Fibroblast of lung (primary cell): ENCODE data around the gene MITF. TPM values are rescaled to one million over a fixed set of nuclear protein-coding genes. Genes with fewer than 3 reads are reported as not detected.
A peak's percentile ranks its signal among the peaks of the same experiment; 100 is the strongest.

Experiments used
- DNase-seq, 2 donors: peaks; one replicate each; pipeline versions ENCODE4 v3.0.0 to v3.0.0-alpha.2; 2010; ENCODE audit warnings: low read depth in 2 of 2
- H2AFZ ChIP-seq: 2 replicates; pipeline ENCODE4 v1.5.1; 2012; ENCODE audit warnings: low read length, control low read depth, inconsistent platforms
- H3K27ac ChIP-seq: 2 replicates; pipeline ENCODE4 v1.5.1; 2011; ENCODE audit warnings: low read length, control low read depth; ENCODE audit not compliant: insufficient read depth
- H3K27me3 ChIP-seq: 2 replicates; pipeline ENCODE4 v1.5.1; 2011; ENCODE audit warnings: mild to moderate bottlenecking, low read length; ENCODE audit not compliant: control insufficient read depth, insufficient read depth
- H3K36me3 ChIP-seq: 2 replicates; pipeline ENCODE4 v1.5.1; 2011; ENCODE audit warnings: low read length; ENCODE audit not compliant: control insufficient read depth, insufficient read depth
- H3K4me1 ChIP-seq: 2 replicates; pipeline ENCODE4 v1.5.1; 2011; ENCODE audit warnings: low read length; ENCODE audit not compliant: control insufficient read depth, insufficient read depth; ENCODE audit errors: extremely low read depth
- H3K4me2 ChIP-seq: 2 replicates; pipeline ENCODE4 v1.5.1; 2011; ENCODE audit warnings: low read length, control low read depth; ENCODE audit not compliant: insufficient read depth; ENCODE audit errors: extremely low read depth
- H3K4me3 ChIP-seq, 4 experiments: fragments of 200-600 bp in 1 of 4; sonication (generic) in 1 of 4; replicated peaks in 1 of 4; 2 replicates each; pipeline ENCODE4 v1.5.1; 2011 to 2016; ENCODE audit warnings: low read length in 4 of 4, low read depth in 3 of 4, mild to moderate bottlenecking in 3 of 4, control low read depth in 2 of 4, inconsistent platforms in 1 of 4, mixed read lengths in 1 of 4; ENCODE audit not compliant: insufficient read depth in 1 of 4; ENCODE audit errors: control extremely low read depth in 1 of 4
- H3K79me2 ChIP-seq: 2 replicates; pipeline ENCODE4 v1.5.1; 2012; ENCODE audit warnings: mild to moderate bottlenecking, low read length, inconsistent platforms; ENCODE audit not compliant: control insufficient read depth, insufficient read depth
- H3K9ac ChIP-seq: 2 replicates; pipeline ENCODE4 v1.5.1; 2011; ENCODE audit warnings: mild to moderate bottlenecking, low read length, control low read depth; ENCODE audit not compliant: insufficient read depth
- H3K9me3 ChIP-seq: 2 replicates; pipeline ENCODE4 v1.5.1; 2012; ENCODE audit warnings: low read depth, low read length; ENCODE audit not compliant: control insufficient read depth, insufficient read depth
- H4K20me1 ChIP-seq: 2 replicates; pipeline ENCODE4 v1.5.1; 2011; ENCODE audit warnings: low read length; ENCODE audit not compliant: control insufficient read depth, insufficient read depth; ENCODE audit errors: extremely low read depth
- EZH2 ChIP-seq: IDR thresholded peaks from 2 replicates; pipeline ENCODE4 v1.5.1; 2012; ENCODE audit warnings: low read length, control low read depth, mild to moderate bottlenecking; ENCODE audit errors: missing control alignments
- polyA plus RNA-seq, 2 donors: library from polyadenylated mRNA; depleted of rRNA in 1 of 2; stranded (reverse) in 1 of 2; unstranded in 1 of 2; fragments of >200 nt; gene quantifications; 2 replicates each; pipeline ENCODE4 v1.2.1, GENCODE V29; 2011 to 2012; ENCODE audit warnings: missing spikeins in 1 of 2
- total RNA-seq: library from RNA; depleted of rRNA; stranded (reverse); fragments of >200 nt; gene quantifications from 2 replicates; pipeline ENCODE4 v1.2.1, GENCODE V29; 2014
- TF ChIP-seq, protein P1 (sequence below), 2 donors: IDR thresholded peaks in 1 of 2; conservative IDR thresholded peaks in 1 of 2; 1 replicate in 1 of 2; 2 replicates in 1 of 2; pipeline ENCODE4 v1.5.1; 2011 to 2012; ENCODE audit warnings: low read length in 2 of 2, control low read depth in 1 of 2, inconsistent platforms in 1 of 2, low read depth in 1 of 2, mild to moderate bottlenecking in 1 of 2

The MITF gene
- total and polyA plus RNA-seq, 2 donors (not counting 1 experiment from before 2014, with no cell fraction given): 31.6 to 34.3 TPM

GRCh38 chr3:69871251-69871650 is 132.0 kb downstream of the MITF start:
- no peaks in the 10 kb centered on the region for H3K9me3 ChIP-seq
- H3K4me1 ChIP-seq: peaks cover 5% of the 10 kb centered on the region
- no peaks in the 10 kb centered on the region for H3K27me3 ChIP-seq
- TF ChIP-seq, protein P1, sequence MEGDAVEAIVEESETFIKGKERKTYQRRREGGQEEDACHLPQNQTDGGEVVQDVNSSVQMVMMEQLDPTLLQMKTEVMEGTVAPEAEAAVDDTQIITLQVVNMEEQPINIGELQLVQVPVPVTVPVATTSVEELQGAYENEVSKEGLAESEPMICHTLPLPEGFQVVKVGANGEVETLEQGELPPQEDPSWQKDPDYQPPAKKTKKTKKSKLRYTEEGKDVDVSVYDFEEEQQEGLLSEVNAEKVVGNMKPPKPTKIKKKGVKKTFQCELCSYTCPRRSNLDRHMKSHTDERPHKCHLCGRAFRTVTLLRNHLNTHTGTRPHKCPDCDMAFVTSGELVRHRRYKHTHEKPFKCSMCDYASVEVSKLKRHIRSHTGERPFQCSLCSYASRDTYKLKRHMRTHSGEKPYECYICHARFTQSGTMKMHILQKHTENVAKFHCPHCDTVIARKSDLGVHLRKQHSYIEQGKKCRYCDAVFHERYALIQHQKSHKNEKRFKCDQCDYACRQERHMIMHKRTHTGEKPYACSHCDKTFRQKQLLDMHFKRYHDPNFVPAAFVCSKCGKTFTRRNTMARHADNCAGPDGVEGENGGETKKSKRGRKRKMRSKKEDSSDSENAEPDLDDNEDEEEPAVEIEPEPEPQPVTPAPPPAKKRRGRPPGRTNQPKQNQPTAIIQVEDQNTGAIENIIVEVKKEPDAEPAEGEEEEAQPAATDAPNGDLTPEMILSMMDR (conservative IDR thresholded peaks at IDR 0.05 in 1 of 2, IDR thresholded peaks at IDR 0.05 in 1 of 2; ENCODE audit: low read depth in 1 of 2, low read length in 2 of 2): no peak
- no peak for TF ChIP-seq EZH2
- no peak overlapping the region for H3K27ac ChIP-seq
- H3K4me2 ChIP-seq: no peak overlapping the region
- H3K79me2 ChIP-seq: no peaks in the 10 kb centered on the region
- no peak overlapping the region for H2AFZ ChIP-seq
- H3K4me3 ChIP-seq: no peak overlapping the region
- H3K9ac ChIP-seq: no peak overlapping the region
- H4K20me1 ChIP-seq: no peaks in the 10 kb centered on the region
- no peak for DNase-seq
- no peaks in the 10 kb centered on the region for H3K36me3 ChIP-seq

DNA sequence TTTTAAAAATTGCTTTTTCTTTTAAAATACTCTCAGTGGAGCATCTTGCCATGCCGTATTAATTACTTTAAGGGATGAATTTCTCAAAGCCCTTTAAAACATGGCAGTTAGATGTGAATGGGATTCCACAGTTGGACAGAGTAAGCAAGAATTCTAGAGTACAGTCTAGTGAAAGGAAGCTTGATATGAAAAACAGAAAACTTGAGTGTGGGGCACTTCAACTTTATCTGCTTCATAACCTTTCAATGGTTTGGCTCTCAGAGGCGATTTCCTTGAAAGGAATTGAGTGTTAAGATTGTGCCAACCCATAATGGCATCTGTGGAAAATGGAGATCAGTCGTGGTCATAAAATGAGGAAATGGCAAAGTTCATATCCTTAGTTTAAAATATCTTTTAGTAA is 132.6 kb downstream of the MITF start:
- Histone ChIP-seq H3K27me3 (no peaks in the 10 kb centered on the region), H3K27ac (no peak overlapping the region), H4K20me1 (no peaks in the 10 kb centered on the region), H3K36me3 (no peaks in the 10 kb centered on the region), H2AFZ (no peak overlapping the region), H3K9ac (no peak overlapping the region), H3K4me2 (no peak overlapping the region), H3K4me1 (peaks cover 5% of the 10 kb centered on the region), H3K79me2 (no peaks in the 10 kb centered on the region), H3K9me3 (no peaks in the 10 kb centered on the region), H3K4me3 (no peak overlapping the region)
- TF ChIP-seq, protein P1 (conservative IDR thresholded peaks at IDR 0.05 in 1 of 2, IDR thresholded peaks at IDR 0.05 in 1 of 2; ENCODE audit: low read depth in 1 of 2, low read length in 2 of 2): no peak
- no peak for TF ChIP-seq EZH2
- no peak for DNase-seq

- Histone ChIP-seq H3K4me2 (no peak overlapping the region), H3K27ac (no peak overlapping the region)
These were observed 133.6 kb downstream of the MITF start for GRCh38 chr3:69872783-69873378.

More at GRCh38 chr3:69872783-69873378, 133.6 kb downstream of the MITF start:
- TF ChIP-seq, protein P1 (conservative IDR thresholded peaks at IDR 0.05 in 1 of 2, IDR thresholded peaks at IDR 0.05 in 1 of 2; ENCODE audit: low read depth in 1 of 2, low read length in 2 of 2): no peak
- no peak for TF ChIP-seq EZH2
- H3K36me3 ChIP-seq: no peaks in the 10 kb centered on the region
- no peaks in the 10 kb centered on the region for H3K27me3 ChIP-seq
- H3K9me3 ChIP-seq: no peaks in the 10 kb centered on the region
- H4K20me1 ChIP-seq: no peaks in the 10 kb centered on the region
- H2AFZ ChIP-seq: no peak overlapping the region
- H3K4me1 ChIP-seq: peaks cover 5% of the 10 kb centered on the region
- DNase-seq: peak in 1 of 2 donors; percentile 50
- no peak overlapping the region for H3K4me3 ChIP-seq
- H3K79me2 ChIP-seq: no peaks in the 10 kb centered on the region
- H3K9ac ChIP-seq: no peak overlapping the region
